MG63 (cell line): ENCODE data around the gene DUOX1. TPM values are rescaled to one million over a fixed set of nuclear protein-coding genes. Genes with fewer than 3 reads are reported as not detected.
A peak's percentile ranks its signal among the peaks of the same experiment; 100 is the strongest.

ENCODE experiments used
- DNase-seq: peaks from one replicate; pipeline ENCODE4 v3.0.0-alpha.2; 2020
- H3K27me3 ChIP-seq: fragments of 250-450 bp; sonication (Bioruptor Pico); 2 replicates; pipeline ENCODE4 v1.5.1; 2020; ENCODE audit warnings: mild to moderate bottlenecking, moderate library complexity
- H3K36me3 ChIP-seq: fragments of 250-450 bp; sonication (Bioruptor Pico); 2 replicates; pipeline ENCODE4 v1.5.1; 2020; ENCODE audit warnings: mild to moderate bottlenecking, moderate library complexity
- H3K4me3 ChIP-seq: fragments of 250-450 bp; sonication (Bioruptor Pico); 2 replicates; pipeline ENCODE4 v1.5.1; 2020; ENCODE audit warnings: mild to moderate bottlenecking, moderate library complexity
- H3K9me3 ChIP-seq: fragments of 250-450 bp; sonication (Bioruptor Pico); 2 replicates; pipeline ENCODE4 v1.5.1; 2020; ENCODE audit warnings: mild to moderate bottlenecking, moderate library complexity
- total RNA-seq: library from RNA; depleted of rRNA; stranded (reverse); fragments of >200 nt; shearing (Covaris generic); gene quantifications from 2 replicates; pipeline ENCODE4 v1.2.3, GENCODE V29; 2014; ENCODE audit warnings: low replicate concordance

The DUOX1 gene
- total RNA-seq, 1 experiment from 2014 or later: not detected

GRCh38 chr15:45185903-45186770, 56.3 kb downstream of the DUOX1 start:
- H3K36me3 ChIP-seq: no peaks in the 10 kb centered on the region
- no peak overlapping the region for H3K4me3 ChIP-seq
- DNase-seq: no peak
- no peaks in the 10 kb centered on the region for H3K9me3 ChIP-seq
- no peaks in the 10 kb centered on the region; the same call in 1 of the 2 replicates for H3K27me3 ChIP-seq

DNA sequence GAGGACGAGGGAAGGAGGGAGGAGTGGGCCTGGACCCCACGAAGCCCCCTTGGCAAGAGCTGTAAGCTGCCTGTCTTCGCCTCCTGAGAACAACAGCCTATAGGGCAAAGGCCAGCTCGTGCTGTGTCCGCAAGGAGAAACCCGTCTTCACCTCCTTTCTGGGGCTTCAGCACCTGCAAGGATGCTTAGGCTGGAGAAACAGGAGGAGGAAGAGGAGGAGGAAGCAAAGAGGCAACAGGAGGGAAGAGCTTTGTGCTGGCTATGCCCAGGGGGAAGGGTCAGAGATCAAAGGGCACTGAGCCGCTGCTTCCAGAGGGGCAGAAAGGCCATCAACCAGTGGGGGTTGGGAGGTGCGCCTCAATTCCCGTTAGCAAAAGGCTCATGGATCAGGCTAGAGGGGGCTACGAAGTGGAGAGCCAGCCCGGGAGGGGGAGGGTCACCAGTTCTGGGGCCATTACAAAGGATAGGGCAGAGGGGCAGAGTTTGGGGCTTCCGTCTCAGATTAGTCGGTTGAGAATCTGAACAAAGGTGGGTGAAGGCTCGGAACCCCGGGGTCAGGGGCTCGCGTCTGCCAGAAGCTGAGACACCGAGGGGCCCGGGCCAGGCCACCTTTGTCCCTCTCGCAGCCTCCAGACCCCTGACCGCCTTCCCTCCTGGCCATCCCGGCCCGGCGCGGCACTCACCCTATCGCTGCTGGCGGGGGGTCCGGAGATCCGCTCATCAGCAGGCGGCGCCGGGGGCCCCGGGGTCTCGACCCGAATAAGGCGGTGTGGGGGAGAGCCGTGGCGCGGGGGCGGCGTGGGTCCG, 57.2 kb downstream of the DUOX1 start:
- Histone ChIP-seq H3K36me3 (no peaks in the 10 kb centered on the region), H3K27me3 (no peaks in the 10 kb centered on the region; the same call in 1 of the 2 replicates), H3K9me3 (no peaks in the 10 kb centered on the region), H3K4me3 (peak overlapping the region; percentile 9; the same call in 1 of the 2 replicates)
- no peak for DNase-seq

GRCh38 chr15:45187578-45187893, 57.7 kb downstream of the DUOX1 start:
- Histone ChIP-seq H3K9me3 (no peaks in the 10 kb centered on the region), H3K27me3 (no peaks in the 10 kb centered on the region; the same call in 1 of the 2 replicates), H3K36me3 (no peaks in the 10 kb centered on the region), H3K4me3 (peak overlapping the region; percentile 9; the same call in 1 of the 2 replicates)
- no peak for DNase-seq

GRCh38 chr15:45187894-45188830, 58.4 kb downstream of the DUOX1 start, which contains the start of gene SHF:
Gene SHF, minus strand, starts transcription at chr15:45187966. Its CDS starts 15 bp downstream, at chr15:45187951.
- DNase-seq: no peak
- H3K4me3 ChIP-seq: peak within 1 kb of the TSS; percentile 54
- H3K27me3 ChIP-seq: no peaks in the 10 kb centered on the region; the same call in 1 of the 2 replicates
- H3K36me3 ChIP-seq: no peaks in the 10 kb centered on the region
- no peaks in the 10 kb centered on the region for H3K9me3 ChIP-seq

DNA sequence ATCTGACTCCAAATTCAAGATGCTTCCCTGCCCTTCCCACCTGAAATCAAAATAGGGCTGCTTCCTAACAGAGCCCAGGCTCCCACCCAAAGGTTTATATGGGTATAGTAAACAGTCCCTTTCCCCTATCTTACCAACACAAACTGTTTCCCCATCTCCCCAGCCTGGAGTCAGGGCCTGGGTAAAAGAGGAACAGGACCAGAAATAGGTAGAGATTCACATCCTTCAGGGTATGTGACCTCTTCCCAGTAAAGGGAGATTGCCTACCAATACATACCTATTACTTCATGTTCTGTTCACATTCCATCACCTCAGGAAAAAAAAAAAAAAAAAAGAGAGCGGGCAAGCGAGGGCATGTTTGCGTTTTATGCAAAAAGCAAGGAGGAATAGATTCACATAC, 67.7 kb downstream of the DUOX1 start:
- peak overlapping the region; percentile 87 for H3K4me3 ChIP-seq
- H3K36me3 ChIP-seq: no peaks in the 10 kb centered on the region
- no peak for DNase-seq
- H3K9me3 ChIP-seq: no peaks in the 10 kb centered on the region
- H3K27me3 ChIP-seq: no peaks in the 10 kb centered on the region

GRCh38 chr15:45198337-45199135, 68.7 kb downstream of the DUOX1 start:
- Histone ChIP-seq H3K4me3 (peak overlapping the region; percentile 87), H3K27me3 (no peaks in the 10 kb centered on the region), H3K9me3 (no peaks in the 10 kb centered on the region), H3K36me3 (no peaks in the 10 kb centered on the region)
- peak; percentile 86 for DNase-seq

DNA sequence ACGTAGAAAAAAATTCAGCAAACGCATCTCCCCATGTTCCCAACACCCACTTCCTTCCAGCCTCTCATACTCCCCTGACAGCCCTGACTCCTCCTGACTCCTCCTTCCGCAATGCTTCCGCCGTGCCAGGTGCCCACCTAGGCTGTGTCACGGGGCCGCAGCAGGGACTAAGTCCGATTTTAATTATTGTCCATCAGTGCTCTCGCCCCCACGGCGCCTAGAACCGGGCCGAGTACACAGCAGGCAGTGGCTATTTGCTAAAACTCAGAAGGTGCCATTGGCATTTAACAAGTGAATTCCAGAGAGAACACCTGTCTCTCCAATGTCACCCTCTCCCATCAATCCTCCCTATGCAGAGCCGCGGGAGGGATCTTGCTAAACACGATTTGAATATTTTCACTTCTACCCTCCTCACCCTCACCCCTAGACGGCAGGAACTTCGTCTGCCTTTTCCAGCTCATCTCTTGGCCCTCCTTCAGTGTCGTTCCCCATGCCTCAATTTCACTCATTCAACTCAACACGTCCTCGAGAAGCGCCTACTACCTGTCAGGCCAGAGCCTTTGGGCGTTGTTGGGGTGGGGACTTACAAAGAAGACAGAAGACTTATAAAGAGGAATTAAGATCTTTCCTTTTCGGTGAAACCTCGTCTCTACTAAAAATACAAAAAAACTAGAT, 69.5 kb downstream of the DUOX1 start:
- peak overlapping the region; percentile 87 for H3K4me3 ChIP-seq
- DNase-seq: no peak
- no peaks in the 10 kb centered on the region for H3K27me3 ChIP-seq
- H3K9me3 ChIP-seq: no peaks in the 10 kb centered on the region
- no peaks in the 10 kb centered on the region for H3K36me3 ChIP-seq

DNA sequence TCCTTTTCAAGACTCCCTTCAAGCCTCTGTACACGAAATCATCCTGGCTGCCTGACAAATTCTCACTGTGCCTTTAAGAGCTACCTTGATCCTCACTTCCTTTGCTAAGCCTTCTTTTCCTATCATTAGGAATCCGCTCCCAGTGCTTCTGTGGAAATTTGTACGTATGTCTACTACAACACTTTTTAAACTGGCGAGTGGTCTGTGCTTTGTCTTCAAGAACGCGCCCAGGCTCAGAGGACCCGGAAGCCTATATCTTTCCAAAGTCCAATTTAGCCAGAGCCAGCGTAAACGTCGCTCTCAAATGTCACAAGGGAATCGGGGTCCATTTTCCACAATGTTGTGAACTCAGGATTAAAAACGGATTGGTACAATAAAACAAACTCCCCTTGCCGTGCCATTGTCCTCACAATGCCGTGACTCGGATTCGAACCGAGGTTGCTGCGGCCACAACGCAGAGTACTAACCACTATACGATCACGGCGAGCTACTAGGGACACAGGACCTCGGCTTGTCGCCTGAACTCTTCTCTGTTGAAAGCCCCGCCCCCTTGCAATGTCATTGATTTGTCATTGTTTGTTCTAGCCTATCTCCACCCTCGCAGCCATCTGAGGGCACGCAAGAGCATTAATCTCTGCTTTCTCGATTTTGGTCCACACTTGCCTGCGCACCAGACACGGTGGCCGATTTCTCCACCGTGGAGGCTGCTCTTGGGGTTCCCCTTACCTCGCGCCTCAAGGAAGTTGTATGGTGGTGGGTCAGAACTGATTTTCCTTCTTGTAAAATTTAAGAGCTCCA, 70.4 kb downstream of the DUOX1 start:
- peak; percentile 85 for DNase-seq
- Histone ChIP-seq H3K36me3 (no peaks in the 10 kb centered on the region), H3K9me3 (no peaks in the 10 kb centered on the region)

GRCh38 chr15:45200799-45201556, 71.2 kb downstream of the DUOX1 start:
- H3K9me3 ChIP-seq: no peaks in the 10 kb centered on the region
- no peaks in the 10 kb centered on the region; the same call in 1 of the 2 replicates for H3K27me3 ChIP-seq
- no peaks in the 10 kb centered on the region for H3K36me3 ChIP-seq
- H3K4me3 ChIP-seq: peak overlapping the region; percentile 87
- peak; percentile 82 for DNase-seq

More for the DNA sequence above, 70.4 kb downstream of the DUOX1 start:
- peak overlapping the region; percentile 87 for H3K4me3 ChIP-seq
- no peaks in the 10 kb centered on the region for H3K27me3 ChIP-seq

DNA sequence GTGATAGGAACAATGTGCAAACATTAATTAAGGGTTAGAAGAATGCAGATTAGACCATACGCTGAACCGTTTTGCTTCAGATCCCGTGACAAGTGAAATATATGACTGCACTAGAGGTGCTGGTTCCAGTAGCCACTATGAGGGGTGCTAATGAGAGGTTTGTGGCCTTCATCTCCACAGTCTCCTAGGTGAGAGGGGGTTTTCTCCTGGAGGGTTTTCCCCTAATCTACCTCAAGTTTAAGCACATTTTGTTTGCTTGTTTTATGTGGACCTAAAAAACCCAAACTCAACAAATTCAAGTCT, 71.7 kb downstream of the DUOX1 start:
- H3K9me3 ChIP-seq: no peaks in the 10 kb centered on the region
- peak overlapping the region; percentile 87; the same call in 1 of the 2 replicates for H3K4me3 ChIP-seq
- H3K27me3 ChIP-seq: no peaks in the 10 kb centered on the region; the same call in 1 of the 2 replicates
- no peak for DNase-seq
- no peaks in the 10 kb centered on the region for H3K36me3 ChIP-seq

- DNase-seq: no peak
- Histone ChIP-seq H3K36me3 (no peaks in the 10 kb centered on the region), H3K27me3 (no peaks in the 10 kb centered on the region; the same call in 1 of the 2 replicates), H3K4me3 (no peak overlapping the region), H3K9me3 (no peaks in the 10 kb centered on the region)
Observed at GRCh38 chr15:45201869-45202268, 72.1 kb downstream of the DUOX1 start.

- H3K4me3 ChIP-seq: no peak overlapping the region
- no peaks in the 10 kb centered on the region for H3K9me3 ChIP-seq
- DNase-seq: no peak
Observed at GRCh38 chr15:45203182-45203581, 73.4 kb downstream of the DUOX1 start.

DNA sequence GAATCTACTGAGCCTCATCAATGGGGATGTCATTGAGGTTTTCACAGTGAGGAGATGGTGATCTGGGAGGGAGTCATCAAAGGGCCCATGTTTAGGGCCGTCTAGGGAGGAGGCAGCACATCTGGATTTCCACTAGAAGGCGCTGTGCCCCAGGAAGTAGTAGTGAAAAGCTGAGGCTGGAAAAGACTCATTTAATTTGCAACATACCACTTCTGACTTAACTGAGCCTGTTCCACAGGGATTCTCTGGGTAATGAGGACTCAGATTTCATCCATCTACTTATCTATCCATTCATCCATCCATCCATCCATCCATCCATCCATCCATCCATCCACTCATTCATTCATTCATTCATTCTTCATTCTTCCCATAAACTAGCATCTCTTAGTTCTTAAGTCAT, 75.4 kb downstream of the DUOX1 start:
- H3K27me3 ChIP-seq: no peaks in the 10 kb centered on the region; the same call in 1 of the 2 replicates
- H3K4me3 ChIP-seq: no peak overlapping the region
- no peaks in the 10 kb centered on the region for H3K36me3 ChIP-seq
- no peaks in the 10 kb centered on the region for H3K9me3 ChIP-seq
- DNase-seq: peak; percentile 55

More at GRCh38 chr15:45203182-45203581, 73.4 kb downstream of the DUOX1 start:
- H3K27me3 ChIP-seq: no peaks in the 10 kb centered on the region; the same call in 1 of the 2 replicates
- no peaks in the 10 kb centered on the region for H3K36me3 ChIP-seq

DNA sequence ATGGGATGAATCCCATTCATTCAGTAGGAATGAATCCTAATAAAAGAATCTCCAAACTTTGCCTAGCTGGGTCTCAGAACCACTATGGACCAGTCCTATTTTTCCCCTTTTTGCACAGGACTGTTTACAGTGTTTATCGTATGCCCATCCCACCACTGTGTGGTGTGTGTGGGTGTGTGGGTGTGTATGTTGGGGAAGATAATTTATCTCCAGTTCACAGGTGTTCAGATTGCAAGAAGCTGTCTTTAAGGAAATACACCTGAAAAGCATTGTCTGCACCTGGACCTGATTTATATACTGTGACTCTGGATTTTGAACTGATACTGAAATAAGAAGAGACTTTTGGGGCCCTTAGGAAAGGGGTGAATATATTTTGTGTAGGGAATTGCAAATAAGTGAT, 82.7 kb downstream of the DUOX1 start:
- no peaks in the 10 kb centered on the region for H3K36me3 ChIP-seq

More for the DNA sequence above, 82.7 kb downstream of the DUOX1 start:
- Histone ChIP-seq H3K27me3 (no peaks in the 10 kb centered on the region), H3K9me3 (no peaks in the 10 kb centered on the region), H3K4me3 (no peak overlapping the region)
- DNase-seq: no peak
